ENCODE results near the gene SCUBE1. TPM values are rescaled to one million over a fixed set of nuclear protein-coding genes. Genes with fewer than 3 reads are reported as not detected.
"Not testable (repeated sequence)": the region's sequence is repeated elsewhere in the genome, so short reads cannot be mapped to it uniquely, and the experiment has no call there.

The SCUBE1 gene
- total RNA-seq, 1 donor from 2014 or later, result 140 TPM

GRCh38 chr22:43292630-43293018, 50.5 kb downstream of the SCUBE1 start:
- ATAC-seq, result no peak
- DNase-seq (ENCODE audit: low spot score), result no peak
- intact Hi-C loops (cut with DNase I), result no loop called here

DNA sequence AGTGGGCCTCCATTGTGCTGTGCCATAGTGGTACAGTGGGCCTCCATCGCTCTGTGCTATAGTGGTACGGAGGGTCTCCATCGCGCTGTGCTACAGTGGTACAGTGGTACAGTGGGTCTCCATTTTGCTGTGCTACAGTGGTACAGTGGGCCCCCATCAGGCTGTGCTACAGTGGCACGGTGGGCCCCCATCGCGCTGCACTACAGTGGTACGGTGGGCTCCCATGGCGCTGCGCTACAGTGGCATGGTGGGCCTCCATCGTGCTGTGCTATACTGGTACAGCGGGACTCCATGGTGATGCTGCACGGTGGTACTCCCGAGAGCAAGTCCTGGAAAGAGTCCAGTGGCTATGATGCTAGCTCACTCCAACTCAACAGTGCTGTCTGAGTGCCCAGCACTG, 51.8 kb downstream of the SCUBE1 start:
- no peak for ATAC-seq
- intact Hi-C loops (cut with DNase I), result no loop called here
- DNase-seq (ENCODE audit: low spot score), result no peak

- intact Hi-C loops (cut with DNase I), result no loop called here
- DNase-seq (ENCODE audit: low spot score), result no peak
- peak; percentile 28 for ATAC-seq
Observed at GRCh38 chr22:43289976-43290721, 53.0 kb downstream of the SCUBE1 start.

DNA sequence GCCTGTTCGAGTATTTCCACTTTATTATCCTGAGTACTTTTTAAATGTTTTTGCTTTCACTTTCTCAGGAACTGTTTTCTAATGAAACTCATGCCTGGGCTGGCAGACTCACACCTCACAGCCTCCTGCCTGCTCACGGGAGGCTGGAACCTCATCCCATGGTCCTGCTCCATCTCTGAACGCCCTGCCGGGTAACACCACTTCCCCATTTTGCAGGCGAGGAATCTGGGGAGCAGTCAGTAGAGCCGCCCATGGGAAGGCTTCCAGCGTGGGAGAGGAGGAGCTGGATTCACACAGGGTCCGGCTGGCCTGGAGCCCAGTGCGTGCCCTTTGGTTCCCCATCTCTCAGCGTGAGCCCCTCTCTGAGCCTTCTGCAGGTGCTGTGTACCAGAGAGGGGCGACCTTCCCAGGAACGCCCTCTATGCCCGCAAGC, 53.6 kb downstream of the SCUBE1 start:
- DNase-seq (ENCODE audit: low spot score) (no peak), ATAC-seq (peak; percentile 20)
- intact Hi-C loops (cut with DNase I), result no loop called here

- no peak for DNase-seq (ENCODE audit: low spot score)
- intact Hi-C loops (cut with DNase I), result no loop called here
- no peak for ATAC-seq
Observed at GRCh38 chr22:43288807-43289420, 54.3 kb downstream of the SCUBE1 start.

GRCh38 chr22:43288378-43288777, 54.8 kb downstream of the SCUBE1 start:
- intact Hi-C loops (cut with DNase I), result no loop called here
- no peak for DNase-seq (ENCODE audit: low spot score)
- no peak for ATAC-seq

DNA sequence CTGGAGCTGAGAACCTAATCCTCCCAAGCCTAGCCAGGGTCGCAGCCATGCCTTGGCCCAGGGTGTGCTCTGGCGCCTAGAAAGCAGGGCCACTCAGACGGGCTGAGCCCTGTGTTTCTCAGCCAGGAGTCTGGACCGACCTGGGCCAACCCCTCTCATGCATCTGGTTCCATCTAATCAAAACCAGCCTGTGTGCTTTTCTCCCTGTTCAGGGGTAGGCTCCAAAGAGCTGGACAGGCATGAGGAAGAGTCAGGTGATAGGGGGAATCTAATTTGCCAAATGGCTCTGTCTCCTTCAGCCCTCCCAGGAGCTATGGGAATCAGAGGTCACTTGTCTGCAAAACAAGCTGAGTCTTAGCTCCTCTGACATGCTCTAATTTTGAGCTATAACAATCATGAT, 55.7 kb downstream of the SCUBE1 start:
- ATAC-seq, result peak; percentile 54

DNA sequence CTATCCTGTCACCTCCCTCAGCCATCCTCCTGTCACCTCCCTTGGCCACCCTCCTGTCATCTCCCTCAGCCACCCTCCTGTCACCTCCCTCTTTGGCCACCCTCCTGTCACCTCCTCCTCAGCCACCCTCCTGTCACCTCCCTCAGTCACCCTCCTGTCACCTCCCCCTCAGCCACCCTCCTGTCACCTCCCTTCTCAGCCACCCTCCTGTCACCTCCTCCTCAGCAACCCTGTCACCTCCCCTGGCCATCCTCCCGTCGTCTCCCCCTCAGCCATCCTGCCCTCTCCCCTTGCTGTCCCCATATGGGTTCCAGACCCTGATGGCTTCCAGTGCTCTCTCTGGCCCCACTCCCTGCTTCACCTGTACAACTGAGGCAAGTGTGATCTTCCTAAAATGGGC, 61.8 kb downstream of the SCUBE1 start:
- DNase-seq (ENCODE audit: low spot score), result no peak
- intact Hi-C loops (cut with DNase I), result no loop called here
- no peak for ATAC-seq

More for the DNA sequence above, 55.7 kb downstream of the SCUBE1 start:
- DNase-seq (ENCODE audit: low spot score), result no peak
- intact Hi-C loops (cut with DNase I), result no loop called here

- DNase-seq (ENCODE audit: low spot score); intact Hi-C loops (cut with DNase I); ATAC-seq: not testable (repeated sequence)
Observed at GRCh38 chr22:43280523-43280886, 62.7 kb downstream of the SCUBE1 start.

- ATAC-seq (no peak), DNase-seq (ENCODE audit: low spot score) (no peak)
- intact Hi-C loops (cut with DNase I), result no loop called here
Observed at GRCh38 chr22:43279867-43280522, 63.2 kb downstream of the SCUBE1 start.

DNA sequence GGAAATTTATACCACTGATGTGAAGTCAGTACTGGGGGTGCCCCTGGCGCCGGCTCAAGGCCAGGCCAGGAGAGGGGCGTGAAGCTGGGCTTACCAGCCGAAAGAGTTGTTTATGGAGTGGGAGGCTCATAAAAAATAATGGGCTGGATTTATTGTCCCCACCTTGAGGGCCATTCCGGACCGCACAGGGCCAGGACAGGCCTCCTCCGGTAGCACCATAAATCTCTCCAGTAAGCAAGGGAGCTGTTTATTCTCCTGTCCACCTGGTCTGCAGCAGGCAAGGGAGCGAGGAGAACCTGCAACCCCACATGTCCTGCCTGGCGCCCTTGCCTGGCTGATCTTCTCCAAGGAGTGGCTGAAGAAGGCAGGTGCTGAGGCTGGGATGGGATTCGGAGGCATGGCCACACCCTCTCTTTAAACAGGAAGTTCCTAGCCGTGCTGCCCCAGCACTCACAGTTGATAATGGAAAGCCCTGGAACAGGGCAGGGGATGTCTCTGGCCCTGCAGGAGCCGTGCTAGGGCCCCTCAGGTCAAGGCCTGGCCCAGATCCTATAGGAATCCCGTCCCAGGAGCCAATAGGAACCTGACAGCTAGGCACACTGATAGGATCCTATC, 65.1 kb downstream of the SCUBE1 start:
- ATAC-seq, result no peak
- intact Hi-C loops (cut with DNase I), result no loop called here

DNA sequence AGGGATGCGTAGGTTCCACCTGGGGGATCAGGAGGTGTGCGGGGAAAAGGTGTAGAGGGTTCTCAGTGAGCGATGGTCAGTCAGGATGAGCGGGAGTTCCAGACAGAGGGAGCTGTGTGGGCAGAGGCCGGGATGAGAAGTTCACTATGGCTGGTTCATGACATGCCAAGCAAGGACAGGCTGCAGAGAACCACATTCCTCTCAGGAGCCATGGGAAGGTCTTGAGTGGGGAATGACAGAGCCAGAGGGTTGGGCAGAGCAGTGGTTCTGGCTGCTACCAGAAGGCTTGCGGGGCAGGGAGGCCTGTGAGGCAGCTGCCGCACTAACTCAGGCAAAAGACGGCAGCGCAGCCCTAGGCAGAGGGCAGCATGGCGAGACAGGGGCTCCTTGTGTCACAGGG, 66.1 kb downstream of the SCUBE1 start:
- DNase-seq (ENCODE audit: low spot score) (no peak), ATAC-seq (no peak)
- intact Hi-C loops (cut with DNase I), result no loop called here

More for the DNA sequence above, 65.1 kb downstream of the SCUBE1 start:
- no peak for DNase-seq (ENCODE audit: low spot score)

DNA sequence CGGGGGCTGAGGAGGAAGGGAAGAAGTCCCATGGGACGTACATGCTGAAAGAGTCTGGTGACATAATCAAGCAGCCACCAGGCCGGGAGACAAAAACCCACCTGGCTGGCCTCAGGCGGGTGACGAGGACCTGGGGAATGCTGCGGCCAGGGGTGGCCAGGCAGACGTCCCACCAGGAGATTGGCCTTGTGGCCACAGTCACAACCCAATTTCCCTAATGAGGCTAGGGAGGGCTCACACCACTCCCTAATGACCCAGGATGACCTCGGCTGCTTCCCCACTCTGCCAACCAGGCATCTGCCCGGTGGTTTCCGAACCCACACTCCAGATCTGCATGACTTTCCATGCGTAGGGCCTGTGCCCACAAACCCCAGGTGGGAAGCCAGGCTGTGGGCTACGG, 66.9 kb downstream of the SCUBE1 start:
- DNase-seq (ENCODE audit: low spot score) (no peak), ATAC-seq (no peak)
- intact Hi-C loops (cut with DNase I), result no loop called here

DNA sequence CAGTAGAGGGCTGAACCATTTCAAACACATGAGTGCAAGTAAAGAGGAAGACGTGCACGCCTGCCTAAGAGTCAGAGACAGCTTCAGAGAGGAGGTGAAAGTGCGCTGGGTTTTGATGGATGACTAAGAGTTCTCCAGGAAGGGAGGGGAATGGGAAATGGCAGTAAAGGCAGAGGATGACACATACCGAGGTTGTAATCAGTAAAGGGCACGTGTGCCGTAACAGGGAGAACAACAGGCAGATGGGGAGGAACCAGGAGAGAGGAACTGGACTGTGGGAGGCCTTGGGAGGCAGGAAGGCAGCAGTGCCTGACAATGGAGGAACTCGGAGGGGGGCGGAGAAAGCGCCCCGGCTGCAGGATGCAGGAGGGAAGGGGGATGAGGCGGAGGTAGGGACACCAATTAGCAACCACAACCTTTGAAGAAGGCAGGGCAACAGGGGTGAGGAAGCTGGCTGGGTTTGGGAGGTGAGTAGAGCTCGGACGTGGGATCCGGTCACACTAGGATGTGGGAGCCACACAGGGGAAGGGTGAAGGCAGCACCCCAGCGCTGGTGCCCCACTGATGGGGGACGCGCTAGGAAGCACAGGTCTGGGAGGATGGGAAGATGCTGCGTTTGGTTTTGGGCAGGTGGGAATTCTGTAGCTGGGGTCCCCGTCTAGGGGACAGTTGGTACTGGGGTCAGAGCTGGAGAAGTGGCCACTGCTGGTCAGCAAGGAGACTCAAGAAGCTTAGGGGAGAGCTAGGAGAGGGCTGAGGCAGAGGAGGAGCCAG, 67.4 kb downstream of the SCUBE1 start:
- intact Hi-C loops (cut with DNase I), result no loop called here
- ATAC-seq, result no peak
- no peak for DNase-seq (ENCODE audit: low spot score)

- DNase-seq (ENCODE audit: low spot score), result no peak
- no peak for ATAC-seq
- intact Hi-C loops (cut with DNase I), result no loop called here
Observed at GRCh38 chr22:43274595-43275240, 68.5 kb downstream of the SCUBE1 start.

DNA sequence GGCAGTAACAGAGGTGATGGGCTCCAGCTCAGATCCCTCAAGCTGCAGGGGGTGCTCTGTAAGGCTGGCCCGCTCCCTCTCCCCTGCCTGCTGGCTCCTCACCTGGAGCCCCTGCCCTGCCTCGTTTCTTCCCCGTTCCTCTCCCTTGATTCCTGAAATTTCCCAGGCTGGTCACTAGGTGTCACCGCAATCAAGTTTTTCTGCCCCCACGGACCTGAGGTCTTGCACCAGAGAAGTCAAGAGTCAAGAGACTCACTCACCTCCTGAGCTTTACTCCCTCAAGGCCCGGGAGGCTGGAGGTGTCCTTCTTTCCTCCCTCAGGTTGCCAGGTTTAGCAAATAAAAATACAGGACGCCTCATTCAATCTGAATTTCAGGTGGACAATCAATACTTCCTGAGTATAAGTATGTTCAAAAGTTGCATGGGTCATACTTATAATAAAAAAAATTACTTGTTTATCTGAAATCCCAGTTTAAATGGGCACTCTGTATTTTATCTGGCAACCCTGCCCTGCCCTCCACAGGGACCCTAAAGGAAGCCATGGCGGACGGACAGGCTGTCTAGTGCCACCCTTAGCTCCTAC, 69.2 kb downstream of the SCUBE1 start:
- intact Hi-C loops (cut with DNase I), result no loop called here
- ATAC-seq (peak; percentile 65), DNase-seq (ENCODE audit: low spot score) (no peak)

- intact Hi-C loops (cut with DNase I), result no loop called here
- no peak for DNase-seq (ENCODE audit: low spot score)
- peak; percentile 21 for ATAC-seq
Observed at GRCh38 chr22:43272869-43273318, 70.3 kb downstream of the SCUBE1 start.

DNA sequence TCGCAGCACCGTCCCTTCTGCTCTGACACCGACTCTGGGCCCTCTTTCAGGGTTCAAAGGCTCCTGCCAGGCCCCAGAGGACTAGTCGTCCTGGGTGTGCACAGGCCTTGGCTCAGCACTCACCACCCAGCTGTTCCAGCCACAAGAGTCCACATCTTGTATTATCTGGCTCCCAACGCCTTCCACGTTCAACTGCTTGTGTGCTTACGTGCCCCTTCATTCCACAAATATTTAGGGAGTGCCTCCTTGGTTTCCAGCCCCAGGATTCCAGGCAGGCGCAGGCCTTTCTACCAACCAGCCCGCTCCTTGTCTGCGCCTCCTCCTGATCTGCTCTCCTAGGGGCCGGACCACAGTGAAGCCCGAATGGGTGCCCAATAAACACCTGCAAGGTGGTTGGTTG, 70.9 kb downstream of the SCUBE1 start:
- intact Hi-C loops (cut with DNase I), result no loop called here
- peak; percentile 78 for ATAC-seq

More for the DNA sequence above, 70.9 kb downstream of the SCUBE1 start:
- DNase-seq (ENCODE audit: low spot score), result no peak
